Panc1 (cell line): ENCODE data around the gene PLA2G12B. TPM values are rescaled to one million over a fixed set of nuclear protein-coding genes. Genes with fewer than 3 reads are reported as not detected.
A peak's percentile ranks its signal among the peaks of the same experiment; 100 is the strongest.

ENCODE experiments used
- ATAC-seq: fragments of 200-7000 bp; cut with Tn5 transposase; 2 replicates; pipeline ENCODE4 v1.9.1; 2020; ENCODE audit warnings: mild to moderate bottlenecking, moderate library complexity
- BruUV-seq: library from RNA; stranded (reverse); fragments of 400-500 nt; replicated peaks from 2 replicates; lab custom pipeline; 2021; lab: Mats Ljungman, UMichigan
- CTCF ChIA-PET: fragments of 300-600 bp; sonication (Branson Sonifier 250); formaldehyde crosslinking; loops from one replicate; lab custom pipeline; 2022; ENCODE audit warnings: antibody characterized with exemption; lab: Charles Lee
- POLR2A ChIA-PET: fragments of 300-600 bp; sonication (Branson Sonifier 250); formaldehyde crosslinking; loops from one replicate; lab custom pipeline; 2022; ENCODE audit warnings: antibody characterized with exemption; lab: Charles Lee
- DNase-seq: peaks from one replicate; pipeline ENCODE4 v3.0.0-alpha.2; 2010; ENCODE audit warnings: low read depth, low spot score
- H3K27ac ChIP-seq: 2 replicates; pipeline ENCODE4 v1.5.1; 2011; ENCODE audit warnings: mild to moderate bottlenecking, low read length, inconsistent platforms
- H3K27me3 ChIP-seq: fragments of 200-500 bp; sonication (Bioruptor generic); 2 replicates; pipeline ENCODE4 v1.6.0; 2014; ENCODE audit warnings: low read length, inconsistent platforms; ENCODE audit not compliant: control insufficient read depth, insufficient read depth
- H3K36me3 ChIP-seq: fragments of 200-500 bp; sonication (Bioruptor generic); 2 replicates; pipeline ENCODE4 v1.5.1; 2014; ENCODE audit warnings: inconsistent platforms, mild to moderate bottlenecking, low read length, moderate library complexity; ENCODE audit not compliant: control insufficient read depth, insufficient read depth
- H3K4me1 ChIP-seq: 2 replicates; pipeline ENCODE4 v1.5.1; 2011; ENCODE audit warnings: inconsistent platforms, mild to moderate bottlenecking, low read length, moderate library complexity; ENCODE audit not compliant: control insufficient read depth, insufficient read depth
- H3K4me3 ChIP-seq, 2 experiments: 2 replicates each; pipeline ENCODE4 v1.5.1; 2011 to 2012; ENCODE audit warnings: low read depth in 2 of 2, low read length in 2 of 2, mild to moderate bottlenecking in 2 of 2, inconsistent platforms in 1 of 2, moderate library complexity in 1 of 2
- H3K9me3 ChIP-seq: fragments of 200-500 bp; sonication (Bioruptor generic); 2 replicates; pipeline ENCODE4 v1.5.1; 2014; ENCODE audit warnings: low read depth, mild to moderate bottlenecking, inconsistent platforms, low read length, moderate library complexity; ENCODE audit not compliant: control insufficient read depth, insufficient read depth
- CTCF ChIP-seq: fragments of 450-650 bp; IDR thresholded peaks from 2 replicates; pipeline ENCODE4 v1.5.1; 2017; ENCODE audit warnings: mild to moderate bottlenecking
- POLR2AphosphoS5 ChIP-seq: IDR thresholded peaks from 2 replicates; pipeline ENCODE4 v1.6.1; 2012; ENCODE audit warnings: mild to moderate bottlenecking, low read depth, low read length, moderate library complexity
- REST ChIP-seq, 2 experiments: IDR thresholded peaks; 2 replicates each; pipeline ENCODE4 v1.6.1; 2011 to 2012; ENCODE audit warnings: low read depth in 2 of 2, control low read depth in 1 of 2, low read length in 1 of 2, mild to moderate bottlenecking in 1 of 2, moderate library complexity in 1 of 2; ENCODE audit not compliant: insufficient read depth in 1 of 2
- SIN3A ChIP-seq: IDR thresholded peaks from 2 replicates; pipeline ENCODE4 v1.6.1; 2012; ENCODE audit warnings: low read depth, mild to moderate bottlenecking, low read length, moderate library complexity, borderline replicate concordance; ENCODE audit not compliant: insufficient read depth
- TCF7L2 ChIP-seq: IDR thresholded peaks from 2 replicates; pipeline ENCODE4 v1.6.1; 2011; ENCODE audit warnings: mild to moderate bottlenecking, low read depth, low read length, inconsistent platforms
- in situ Hi-C: cut with HindIII; loops from 2 replicates; pipeline ENCODE4 v1.10.0; 2016; ENCODE audit warnings: low sequenced_read_pairs, low pct_unique_long_range_greater_than_20kb
- intact Hi-C: fragments of 100-400 bp; cut with micrococcal nuclease; formaldehyde crosslinking; loops from one replicate; pipeline ENCODE4 v1.10.0; 2022; ENCODE audit not compliant: unreplicated experiment
- total RNA-seq: library from RNA; stranded (reverse); gene quantifications from one replicate; pipeline ENCODE4 v1.2.1, GENCODE V29; 2021; ENCODE audit not compliant: unreplicated experiment

PLA2G12B gene
- total RNA-seq, 1 experiment from 2014 or later = not detected

GRCh38 chr10:72887043-72887442, 67.6 kb downstream of the PLA2G12B start:
- intact Hi-C loops (no loop called here), in situ Hi-C loops (no loop called here)
- CTCF ChIA-PET = no interaction called here
- Histone ChIP-seq H3K27me3 (no peaks in the 10 kb centered on the region), H3K27ac (no peak overlapping the region), H3K36me3 (no peaks in the 10 kb centered on the region), H3K4me3 (no peak overlapping the region), H3K4me1 (no peaks in the 10 kb centered on the region), H3K9me3 (no peaks in the 10 kb centered on the region)
- TSS peak; percentile 62 for BruUV-seq
- DNase-seq (no peak), ATAC-seq (no peak)
- TF ChIP-seq CTCF = no peak
- TF ChIP-seq POLR2AphosphoS5 = no peak
- no peak for TF ChIP-seq TCF7L2
- no peak for TF ChIP-seq REST (IDR thresholded peaks at IDR 0.05; ENCODE audit: insufficient read depth in 1 of 2, low read depth in 2 of 2, low read length in 1 of 2)
- no peak for TF ChIP-seq SIN3A
- POLR2A ChIA-PET = no interaction called here

- no TSS peak for BruUV-seq
- ATAC-seq (no peak), DNase-seq (no peak)
- CTCF ChIA-PET = no interaction called here
- intact Hi-C loops = no loop called here
- in situ Hi-C loops = no loop called here
- Histone ChIP-seq H3K4me1 (no peaks in the 10 kb centered on the region), H3K4me3 (no peak overlapping the region), H3K36me3 (no peaks in the 10 kb centered on the region), H3K9me3 (no peaks in the 10 kb centered on the region), H3K27ac (no peak overlapping the region), H3K27me3 (no peaks in the 10 kb centered on the region)
- no peak for TF ChIP-seq TCF7L2
- no peak for TF ChIP-seq REST (IDR thresholded peaks at IDR 0.05; ENCODE audit: insufficient read depth in 1 of 2, low read depth in 2 of 2, low read length in 1 of 2)
- no peak for TF ChIP-seq SIN3A
- TF ChIP-seq POLR2AphosphoS5 = no peak
- no peak for TF ChIP-seq CTCF
- POLR2A ChIA-PET = no interaction called here
Measured at GRCh38 chr10:72886621-72887020, 68.0 kb downstream of the PLA2G12B start.
